ENCODE data around the gene PAPSS2.
A peak's percentile ranks its signal among the peaks of the same experiment; 100 is the strongest.
"Not testable (repeated sequence)": the region's sequence is repeated elsewhere in the genome, so short reads cannot be mapped to it uniquely, and the experiment has no call there.

Gene PAPSS2

GRCh38 chr10:87643920-87644319 lies 15.8 kb upstream of the PAPSS2 start:
- no peak for DNase-seq

DNA sequence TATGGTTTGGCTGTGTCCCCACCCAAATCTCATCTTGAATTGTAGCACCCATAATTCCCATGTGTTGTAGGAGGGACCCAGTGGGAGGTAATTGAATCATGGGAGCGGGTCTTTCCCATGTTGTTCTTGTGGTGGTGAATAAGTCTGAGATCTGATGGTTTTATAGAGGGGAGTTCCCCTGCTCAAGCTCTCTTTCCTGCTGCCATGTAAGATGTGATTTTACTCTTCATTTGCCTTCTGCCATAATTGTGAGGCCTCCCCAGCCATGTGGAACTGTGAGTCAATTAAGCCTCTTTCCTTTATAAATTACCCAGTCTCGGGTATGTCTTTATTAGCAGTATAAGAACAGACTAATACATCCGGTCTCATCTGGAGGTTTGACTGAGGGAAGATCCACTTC lies 15.2 kb upstream of the PAPSS2 start:
- DNase-seq, result not testable (repeated sequence)

GRCh38 chr10:87646192-87646909 lies 13.3 kb upstream of the PAPSS2 start:
- DNase-seq, result no peak

DNA sequence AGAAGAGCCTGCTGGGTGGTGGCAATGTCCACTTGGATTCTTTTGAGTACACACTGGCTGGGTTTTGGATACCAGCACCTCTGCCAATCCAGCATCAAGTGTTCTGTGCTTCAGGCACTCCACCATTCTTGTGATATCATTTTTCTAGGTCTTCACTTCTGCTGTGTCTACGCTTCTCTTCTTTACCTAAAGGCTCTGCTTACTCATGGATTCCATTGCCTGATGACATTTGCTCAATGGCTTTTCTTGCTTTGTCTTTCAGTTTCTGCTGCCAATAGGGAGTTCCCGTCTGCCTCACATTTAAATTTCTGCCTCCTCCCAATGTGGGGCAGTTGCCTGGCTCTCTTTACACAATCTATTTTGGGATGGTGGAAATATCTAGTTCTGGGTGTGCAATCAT lies 12.7 kb upstream of the PAPSS2 start:
- DNase-seq, result peak; percentile 21

DNA sequence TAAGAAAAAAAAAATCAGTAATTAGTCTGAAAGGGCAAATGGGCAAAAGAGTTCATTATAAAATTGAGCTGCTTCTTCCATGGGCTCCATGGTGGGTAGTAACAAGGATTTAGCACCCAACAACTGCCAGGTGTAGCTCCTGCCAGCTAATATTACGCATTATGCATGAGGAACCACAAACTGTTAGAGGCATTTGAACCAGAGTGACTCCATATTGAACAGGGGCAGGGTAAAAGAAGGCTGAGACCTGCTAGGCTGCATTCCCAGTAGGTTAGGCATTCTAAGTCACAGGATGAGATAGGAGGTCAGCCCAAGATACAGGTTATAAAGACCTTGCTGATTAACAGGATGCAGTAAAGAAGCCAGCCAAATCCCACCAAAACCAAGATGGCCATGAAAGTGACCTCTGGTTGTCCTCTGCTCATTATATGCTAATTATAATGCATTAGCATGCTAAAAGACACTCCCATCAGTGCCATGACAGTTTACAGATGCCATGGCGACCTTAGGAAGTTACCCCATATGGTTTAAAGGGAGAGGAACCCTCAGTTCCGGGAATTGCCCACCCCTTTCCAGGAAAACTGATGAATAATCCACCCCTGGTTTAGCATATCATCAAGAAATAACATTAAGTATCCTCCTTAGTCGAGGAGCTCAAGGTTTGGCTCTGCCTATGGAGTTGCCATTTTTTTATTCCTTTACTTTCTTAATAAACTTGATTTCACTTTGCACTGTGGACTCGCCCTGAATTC lies 8.7 kb upstream of the PAPSS2 start:
- no peak for DNase-seq

GRCh38 chr10:87651801-87652200 lies 7.9 kb upstream of the PAPSS2 start:
- DNase-seq, result no peak

GRCh38 chr10:87652261-87652660 lies 7.4 kb upstream of the PAPSS2 start:
- no peak for DNase-seq

DNA sequence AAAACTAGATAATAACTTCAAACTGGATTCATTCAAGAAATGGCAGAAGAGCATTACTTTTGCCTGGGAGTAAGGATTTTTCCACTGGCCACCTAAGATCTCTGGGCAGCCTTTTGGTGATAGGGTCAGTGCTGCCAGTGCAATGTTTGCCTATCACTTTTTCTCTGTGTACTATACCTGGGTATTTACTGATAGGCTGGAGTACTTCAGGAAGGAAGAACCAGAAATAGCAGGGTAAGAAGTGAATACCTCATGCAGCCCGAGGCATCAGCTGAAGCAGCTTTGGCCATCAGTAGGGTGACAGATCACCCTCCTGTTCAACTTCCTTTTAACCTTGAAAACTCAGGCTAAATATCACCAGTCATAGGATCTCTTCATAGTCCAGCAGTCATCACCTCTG lies 5.5 kb upstream of the PAPSS2 start:
- DNase-seq, result no peak

DNA sequence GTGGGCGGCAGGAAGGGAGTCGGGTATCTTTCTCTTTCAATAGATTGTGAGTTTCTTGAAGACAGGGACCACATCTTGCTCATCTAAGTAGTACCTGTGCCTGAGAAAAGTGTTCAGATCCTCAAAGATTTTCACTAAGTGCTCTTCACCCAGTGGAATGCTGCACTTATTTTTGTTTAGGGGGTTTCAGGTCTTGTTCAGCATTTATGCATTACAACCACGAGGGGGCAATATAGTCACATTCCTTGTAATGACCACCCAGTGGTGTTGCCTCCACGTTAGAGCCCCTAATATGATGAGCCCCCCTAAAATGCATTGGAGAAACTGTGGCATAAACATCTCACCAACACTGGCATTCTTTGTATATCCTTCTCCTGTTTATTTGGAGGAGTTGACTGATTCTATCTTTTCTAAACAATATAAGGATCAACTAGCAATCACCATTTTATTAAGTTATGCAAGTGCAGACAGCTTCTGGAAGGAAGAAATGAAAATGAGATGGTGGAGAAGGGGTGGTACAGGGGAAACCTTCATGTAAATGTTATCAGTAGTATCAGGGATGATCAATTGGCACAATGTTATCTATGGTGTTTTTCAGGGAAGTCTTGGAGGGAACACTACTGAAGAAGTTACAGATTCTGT lies 3.1 kb upstream of the PAPSS2 start:
- DNase-seq, result peak; percentile 14

- peak; percentile 60 for DNase-seq
These were observed 2.3 kb upstream of the PAPSS2 start for GRCh38 chr10:87657371-87657770.

- DNase-seq, result no peak
These were observed 1.3 kb upstream of the PAPSS2 start for GRCh38 chr10:87658321-87658795.

DNA sequence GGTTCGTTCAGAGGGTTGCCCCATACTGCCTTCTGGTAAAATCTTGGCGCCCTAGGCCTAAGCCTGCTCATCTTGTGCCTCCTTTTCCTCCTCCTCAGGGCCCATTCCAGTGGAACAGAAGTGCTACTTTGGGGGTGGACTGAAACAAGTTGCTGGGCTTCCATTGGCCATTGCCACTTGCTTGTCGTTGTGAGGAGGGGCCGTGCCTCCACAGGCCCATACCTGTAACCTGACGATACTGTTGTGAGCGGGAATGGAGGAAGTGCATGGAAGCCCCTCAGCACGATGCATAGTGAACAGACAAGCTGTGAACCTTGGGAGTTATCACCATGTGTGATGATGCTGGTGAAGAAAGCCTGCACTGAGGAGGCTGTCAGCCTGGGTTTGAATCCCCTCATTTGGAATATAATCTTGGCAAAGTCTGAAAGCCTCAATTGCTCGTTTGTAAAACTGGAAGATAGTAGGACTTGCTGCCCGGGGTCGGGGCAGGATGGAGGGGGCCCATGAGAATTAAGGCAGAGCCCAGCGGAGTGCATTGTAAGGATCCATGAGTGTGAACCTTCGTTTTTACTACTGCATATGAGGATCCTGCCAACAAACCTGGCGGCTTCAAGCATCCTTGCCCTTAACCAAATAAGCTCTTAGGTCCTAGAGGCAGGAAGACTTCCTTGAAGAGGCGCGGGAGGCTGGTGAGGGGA lies 671 bp upstream of the PAPSS2 start:
- no peak for DNase-seq

GRCh38 chr10:87660484-87661133 lies 931 bp downstream of the PAPSS2 start:
- DNase-seq, result no peak

DNA sequence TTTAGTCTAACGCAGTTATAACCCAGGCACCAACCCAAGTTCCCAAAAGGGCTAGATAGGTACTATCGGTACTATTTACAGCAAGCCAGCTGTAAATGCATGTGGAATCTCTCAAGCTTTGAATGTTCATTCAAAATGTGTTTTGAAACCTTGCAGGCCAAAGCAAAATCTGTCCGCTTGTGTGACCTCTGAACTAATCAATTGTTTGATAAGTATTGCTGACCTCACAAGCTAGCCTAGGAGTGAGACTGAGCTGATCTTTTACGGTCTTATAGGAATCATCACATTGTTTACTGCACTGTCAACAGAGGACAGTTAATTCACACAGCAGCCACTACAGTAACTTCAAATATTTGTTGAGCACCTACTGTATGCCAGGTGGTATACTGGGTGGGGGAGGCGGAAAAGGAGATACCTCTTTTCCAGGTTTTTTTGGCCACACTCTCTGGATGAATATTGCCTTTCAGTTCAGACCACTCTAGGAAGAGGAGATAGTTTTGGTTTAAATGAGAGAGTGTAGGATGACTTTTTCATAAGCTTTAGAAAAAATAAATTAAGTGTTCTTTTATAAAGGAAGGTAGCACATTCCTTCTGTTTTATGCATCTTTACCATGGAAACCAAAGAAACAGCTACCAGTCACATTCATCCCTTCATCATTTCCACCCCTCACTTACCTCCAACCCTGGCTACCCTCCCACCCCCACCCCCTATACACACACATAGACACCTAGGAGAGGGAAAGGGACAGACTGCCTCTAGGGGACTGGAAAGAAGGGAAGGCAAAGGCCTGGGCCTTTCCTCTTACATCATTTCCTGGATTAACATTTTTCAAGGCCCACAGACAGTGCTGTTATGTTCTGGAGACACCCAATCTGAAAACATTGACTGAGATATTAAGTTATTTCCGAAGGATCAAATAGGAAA lies 2.4 kb downstream of the PAPSS2 start:
- no peak for DNase-seq

GRCh38 chr10:87664276-87664701 lies 4.6 kb downstream of the PAPSS2 start:
- no peak for DNase-seq

GRCh38 chr10:87667493-87667892 lies 7.8 kb downstream of the PAPSS2 start:
- no peak for DNase-seq

DNA sequence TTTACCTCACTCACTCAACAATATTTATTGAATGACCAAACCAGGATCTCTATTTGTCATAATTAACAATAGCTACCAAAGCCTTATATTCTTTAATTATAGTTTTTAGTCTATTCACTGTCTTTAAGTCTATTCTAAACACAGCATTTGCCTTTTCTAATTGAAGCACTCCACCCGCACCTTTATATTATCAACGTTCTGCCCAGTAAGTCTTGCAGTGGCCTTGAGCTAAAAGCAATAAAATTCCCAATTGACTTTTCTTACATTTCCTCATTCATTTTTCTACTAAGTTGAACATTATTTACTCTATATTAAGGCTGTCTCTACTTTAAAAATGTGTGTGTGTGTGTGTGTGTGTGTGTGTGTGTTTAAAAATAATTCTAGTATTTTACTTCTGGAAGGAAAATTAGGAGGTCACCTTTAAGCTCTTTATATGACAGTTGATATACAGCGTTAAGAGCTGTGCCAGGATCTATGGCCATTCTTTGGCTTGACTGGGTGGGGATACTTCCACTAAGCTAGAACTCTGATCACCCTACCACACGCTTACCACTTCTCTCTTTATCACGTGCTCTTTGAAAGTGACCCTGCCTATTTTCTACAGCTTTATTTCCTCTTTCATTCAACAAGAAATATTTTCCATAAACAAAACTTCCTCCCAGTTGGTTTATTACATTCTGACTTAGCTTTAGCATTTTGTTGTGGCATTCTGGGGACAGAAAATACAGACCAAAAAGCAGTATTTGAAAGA lies 8.8 kb downstream of the PAPSS2 start:
- DNase-seq, result peak; percentile 76

DNA sequence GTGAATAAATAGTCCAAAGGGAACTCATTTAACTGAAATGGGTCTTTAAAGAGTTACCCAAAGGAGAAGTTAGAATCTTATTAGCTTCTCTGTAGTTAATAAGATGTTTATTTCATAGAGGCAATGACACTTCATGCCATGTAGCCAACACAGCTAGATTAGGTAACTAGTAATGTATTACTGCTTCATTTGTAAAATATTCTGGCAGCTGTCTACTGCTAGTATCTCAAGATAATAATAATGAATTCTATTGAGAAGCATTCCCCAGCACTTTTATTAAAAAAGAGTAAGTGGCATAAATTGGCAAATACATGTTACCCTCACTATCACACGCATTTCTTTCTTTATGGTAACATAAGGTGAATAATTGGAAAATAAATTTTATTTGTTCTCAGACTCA lies 10.1 kb downstream of the PAPSS2 start:
- no peak for DNase-seq

DNA sequence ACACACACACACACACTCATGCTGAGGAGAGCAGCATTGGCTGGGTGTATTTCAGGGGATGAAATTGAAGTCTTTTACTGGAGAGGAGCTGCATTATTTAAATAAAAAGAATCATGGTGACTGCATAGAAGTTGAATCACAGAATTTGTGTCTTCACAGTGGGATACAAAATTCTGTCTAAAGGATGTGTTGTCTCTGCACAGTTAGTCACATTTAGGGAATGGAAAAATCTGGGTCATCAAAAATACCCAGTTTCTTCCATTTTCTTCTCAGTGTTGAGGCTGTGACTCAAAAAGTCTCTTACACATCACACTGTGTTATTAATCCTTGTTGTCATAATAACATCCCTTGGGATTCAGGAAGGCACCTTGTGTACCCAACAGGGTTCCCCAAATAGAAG lies 10.9 kb downstream of the PAPSS2 start:
- DNase-seq, result no peak

DNA sequence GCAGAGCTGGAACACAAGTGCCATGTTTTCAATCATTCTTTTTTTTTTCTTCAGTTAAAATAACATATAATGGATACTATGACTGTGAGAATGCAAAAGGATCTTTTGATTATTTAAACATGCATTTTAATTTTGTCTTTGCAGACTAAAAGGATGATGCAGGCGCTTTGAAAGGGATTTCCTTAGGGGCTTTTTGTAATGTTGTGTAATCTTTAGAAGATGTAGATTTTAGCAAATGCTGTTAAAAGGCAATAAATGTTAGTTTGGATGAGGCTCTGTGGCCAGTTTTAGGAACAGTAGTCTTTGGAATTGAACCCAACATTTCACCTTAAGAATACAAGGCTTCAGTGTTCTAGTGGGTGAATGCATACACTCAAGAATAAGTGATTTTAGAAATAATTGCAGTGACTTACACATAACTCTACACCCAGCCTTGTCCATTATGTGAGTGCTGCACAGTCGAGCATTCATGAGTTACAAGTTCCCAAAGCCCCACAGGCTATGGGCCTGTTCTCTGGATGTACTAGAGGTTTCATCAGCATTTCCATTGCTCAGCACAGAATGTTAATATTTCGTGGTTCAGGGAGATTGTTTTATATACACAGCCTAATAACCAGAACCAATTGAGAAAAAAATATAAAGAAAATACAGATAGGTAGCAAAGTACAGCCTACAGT lies 11.6 kb downstream of the PAPSS2 start:
- DNase-seq, result no peak
